WERI-Rb-1 (cell line): ENCODE results near the gene RASIP1.
A peak's percentile ranks its signal among the peaks of the same experiment; 100 is the strongest.

ENCODE experiments used
- DNase-seq: peaks from one replicate; pipeline ENCODE4 v3.0.0-alpha.2; 2020
- H3K27ac ChIP-seq: fragments of 250-450 bp; sonication (Bioruptor Pico); 2 replicates; pipeline ENCODE4 v1.5.1; 2020; ENCODE audit warnings: mild to moderate bottlenecking, moderate library complexity
- H3K27me3 ChIP-seq: fragments of 250-450 bp; sonication (Bioruptor Pico); 2 replicates; pipeline ENCODE4 v1.5.1; 2021; ENCODE audit warnings: mild to moderate bottlenecking, low read depth, moderate library complexity; ENCODE audit not compliant: insufficient read depth, severe bottlenecking
- H3K36me3 ChIP-seq: fragments of 250-450 bp; sonication (Bioruptor Pico); 2 replicates; pipeline ENCODE4 v1.5.1; 2020; ENCODE audit warnings: mild to moderate bottlenecking, moderate library complexity
- H3K4me3 ChIP-seq: 2 replicates; pipeline ENCODE4 v1.5.1; 2011; ENCODE audit warnings: low read depth, mild to moderate bottlenecking, control low read depth, low read length
- H3K9me3 ChIP-seq: fragments of 250-450 bp; sonication (Bioruptor Pico); 2 replicates; pipeline ENCODE4 v1.5.1; 2021; ENCODE audit warnings: mild to moderate bottlenecking, moderate library complexity; ENCODE audit not compliant: severe bottlenecking
- TF ChIP-seq, protein P1 (sequence below): IDR thresholded peaks from 2 replicates; pipeline ENCODE4 v1.5.1; 2011; ENCODE audit warnings: low read depth, mild to moderate bottlenecking, control low read depth, inconsistent platforms, low read length

The RASIP1 gene

DNA sequence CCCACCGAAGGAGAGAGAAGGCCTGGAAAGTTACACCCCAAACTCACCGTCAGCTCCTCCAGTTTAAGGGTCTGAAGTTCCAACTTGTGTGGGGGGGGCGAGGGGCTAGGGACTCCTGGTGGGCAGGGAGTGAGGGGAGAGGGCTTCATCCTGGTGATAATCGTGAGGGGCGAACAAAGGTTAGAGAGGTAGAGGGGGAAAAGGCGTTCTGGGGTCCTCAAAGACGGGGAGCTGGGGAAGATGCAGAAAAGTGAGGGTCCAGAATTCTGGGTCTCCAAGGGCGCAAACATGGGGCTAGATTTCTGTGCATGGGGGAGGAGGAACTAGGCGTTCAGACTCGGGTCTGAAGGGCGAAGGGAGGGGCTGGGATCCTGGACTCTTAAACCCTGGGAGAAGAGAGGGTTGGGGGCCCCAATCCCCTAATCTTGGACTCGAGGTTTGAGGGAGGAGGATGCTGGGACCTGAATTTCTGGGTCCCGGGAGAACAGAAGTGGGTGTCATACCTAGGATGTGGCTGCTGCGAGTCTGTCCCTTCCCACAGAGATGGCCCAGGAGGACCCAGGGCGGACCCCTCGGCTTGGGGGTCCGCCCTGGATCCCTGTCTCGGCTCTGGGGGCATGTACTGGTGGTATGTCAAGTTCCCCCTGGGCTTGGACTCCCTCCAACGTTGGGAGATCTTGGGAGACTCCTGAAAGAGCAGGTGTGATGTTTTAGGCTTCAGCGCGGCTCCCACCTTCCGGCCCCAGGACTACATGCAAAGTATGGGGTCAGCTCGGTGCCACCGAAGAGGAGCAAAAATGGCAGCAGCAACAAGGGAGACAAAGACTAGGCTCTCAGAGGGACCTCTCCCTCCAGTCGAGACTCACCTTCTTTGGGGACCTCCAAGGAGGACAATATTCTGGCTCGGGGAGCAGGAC is 25.4 kb downstream of the RASIP1 start:
- Histone ChIP-seq H3K27me3 (no peaks in the 10 kb centered on the region), H3K27ac (peak overlapping the region; percentile 81), H3K36me3 (no peaks in the 10 kb centered on the region), H3K4me3 (peak overlapping the region; percentile 42), H3K9me3 (no peaks in the 10 kb centered on the region)
- TF ChIP-seq, protein P1, sequence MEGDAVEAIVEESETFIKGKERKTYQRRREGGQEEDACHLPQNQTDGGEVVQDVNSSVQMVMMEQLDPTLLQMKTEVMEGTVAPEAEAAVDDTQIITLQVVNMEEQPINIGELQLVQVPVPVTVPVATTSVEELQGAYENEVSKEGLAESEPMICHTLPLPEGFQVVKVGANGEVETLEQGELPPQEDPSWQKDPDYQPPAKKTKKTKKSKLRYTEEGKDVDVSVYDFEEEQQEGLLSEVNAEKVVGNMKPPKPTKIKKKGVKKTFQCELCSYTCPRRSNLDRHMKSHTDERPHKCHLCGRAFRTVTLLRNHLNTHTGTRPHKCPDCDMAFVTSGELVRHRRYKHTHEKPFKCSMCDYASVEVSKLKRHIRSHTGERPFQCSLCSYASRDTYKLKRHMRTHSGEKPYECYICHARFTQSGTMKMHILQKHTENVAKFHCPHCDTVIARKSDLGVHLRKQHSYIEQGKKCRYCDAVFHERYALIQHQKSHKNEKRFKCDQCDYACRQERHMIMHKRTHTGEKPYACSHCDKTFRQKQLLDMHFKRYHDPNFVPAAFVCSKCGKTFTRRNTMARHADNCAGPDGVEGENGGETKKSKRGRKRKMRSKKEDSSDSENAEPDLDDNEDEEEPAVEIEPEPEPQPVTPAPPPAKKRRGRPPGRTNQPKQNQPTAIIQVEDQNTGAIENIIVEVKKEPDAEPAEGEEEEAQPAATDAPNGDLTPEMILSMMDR: no peak
- DNase-seq: no peak

DNA sequence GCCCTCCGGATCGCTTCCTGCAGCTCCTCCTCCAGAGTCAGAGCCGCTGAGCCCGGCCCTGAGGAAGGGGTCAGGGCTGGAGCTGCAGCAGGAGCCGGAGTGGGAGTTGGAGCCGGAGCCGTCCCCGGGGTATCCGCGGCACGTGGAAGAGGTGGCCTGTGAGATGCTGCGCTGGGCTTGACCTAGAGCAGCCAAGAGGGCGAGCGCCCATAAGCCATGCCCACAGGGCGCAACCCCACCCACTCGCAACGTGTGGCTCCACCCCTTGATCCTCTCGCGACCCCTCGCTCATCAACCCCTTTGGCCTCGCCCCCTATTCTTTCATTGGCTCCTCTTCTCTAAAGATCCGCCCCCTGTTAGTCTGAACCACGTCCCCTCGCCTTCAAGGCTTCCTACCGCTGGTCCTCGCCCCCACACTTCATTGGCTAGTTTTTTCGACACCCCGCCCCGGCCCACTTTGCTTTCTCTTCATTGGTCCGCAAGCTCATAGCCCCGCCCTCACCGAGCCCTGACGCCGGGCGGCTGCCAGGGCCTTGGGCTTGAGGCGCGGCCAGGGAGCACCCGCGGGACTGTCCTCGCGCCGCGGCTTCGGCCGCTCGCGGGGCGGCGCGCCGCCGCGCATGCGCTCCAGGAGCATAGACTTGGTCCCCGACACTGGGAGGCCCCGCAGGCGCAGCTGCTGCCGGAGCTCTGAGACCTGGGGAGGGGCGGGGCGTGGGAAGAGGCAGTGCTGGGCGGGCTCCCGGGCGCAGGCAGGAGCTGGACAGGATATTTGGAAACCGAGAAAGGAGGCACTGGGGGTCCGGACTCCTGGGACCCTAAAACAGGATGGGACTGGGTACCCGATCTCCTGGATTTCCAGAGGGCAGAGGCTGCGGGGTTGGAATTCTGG is 26.3 kb downstream of the RASIP1 start:
- TF ChIP-seq, protein P1: no peak
- peak; percentile 99 for DNase-seq
- H3K9me3 ChIP-seq: no peaks in the 10 kb centered on the region
- H3K27ac ChIP-seq: peak overlapping the region; percentile 81
- no peaks in the 10 kb centered on the region for H3K27me3 ChIP-seq
- no peaks in the 10 kb centered on the region for H3K36me3 ChIP-seq
- peak overlapping the region; percentile 70 for H3K4me3 ChIP-seq

DNA sequence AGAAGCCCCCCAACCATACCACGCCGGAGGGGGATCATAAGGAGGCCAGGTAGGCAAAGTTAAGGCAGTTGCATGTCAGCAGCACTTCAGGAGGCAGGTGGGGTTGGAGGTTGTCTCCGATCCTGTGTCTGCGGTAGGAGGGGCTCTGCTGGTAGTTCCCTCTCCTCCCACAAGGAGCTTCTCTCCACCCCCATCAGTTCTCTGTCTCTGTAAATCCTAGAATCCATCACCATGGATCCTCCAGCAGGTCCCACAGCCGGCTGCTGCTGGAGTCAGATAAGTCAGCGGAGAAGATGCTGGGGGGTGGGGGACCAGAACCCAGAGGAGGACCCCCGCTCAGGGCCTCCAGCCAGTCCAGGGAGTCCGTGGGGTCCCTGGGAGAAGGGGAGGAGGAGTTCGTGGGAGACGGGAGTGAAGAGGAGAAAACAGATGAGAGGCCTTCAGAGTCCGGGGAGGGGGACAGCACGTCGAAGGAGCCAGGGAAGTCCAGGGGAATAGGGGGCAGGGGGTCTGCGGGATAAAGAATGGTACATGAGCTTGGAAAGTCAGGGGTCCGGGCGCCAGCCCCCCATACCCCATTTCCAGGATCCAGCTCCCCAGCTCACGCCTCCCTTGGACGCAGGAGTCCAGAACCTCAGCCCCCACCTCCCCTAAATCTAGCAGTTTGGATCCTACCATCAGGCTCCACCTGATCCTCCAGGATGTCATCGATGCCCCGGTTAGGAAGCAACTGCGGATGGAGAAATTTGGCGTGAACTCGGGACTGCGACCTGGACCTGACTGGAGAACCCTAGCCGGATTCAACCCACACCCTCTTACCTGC is 27.2 kb downstream of the RASIP1 start:
- Histone ChIP-seq H3K27ac (peak overlapping the region; percentile 18; the same call in 1 of the 2 replicates), H3K9me3 (no peaks in the 10 kb centered on the region), H3K27me3 (no peaks in the 10 kb centered on the region), H3K4me3 (peak overlapping the region; percentile 70), H3K36me3 (no peaks in the 10 kb centered on the region)
- peak; percentile 71 for DNase-seq
- TF ChIP-seq, protein P1: no peak; the same call in 1 of the 2 replicates

DNA sequence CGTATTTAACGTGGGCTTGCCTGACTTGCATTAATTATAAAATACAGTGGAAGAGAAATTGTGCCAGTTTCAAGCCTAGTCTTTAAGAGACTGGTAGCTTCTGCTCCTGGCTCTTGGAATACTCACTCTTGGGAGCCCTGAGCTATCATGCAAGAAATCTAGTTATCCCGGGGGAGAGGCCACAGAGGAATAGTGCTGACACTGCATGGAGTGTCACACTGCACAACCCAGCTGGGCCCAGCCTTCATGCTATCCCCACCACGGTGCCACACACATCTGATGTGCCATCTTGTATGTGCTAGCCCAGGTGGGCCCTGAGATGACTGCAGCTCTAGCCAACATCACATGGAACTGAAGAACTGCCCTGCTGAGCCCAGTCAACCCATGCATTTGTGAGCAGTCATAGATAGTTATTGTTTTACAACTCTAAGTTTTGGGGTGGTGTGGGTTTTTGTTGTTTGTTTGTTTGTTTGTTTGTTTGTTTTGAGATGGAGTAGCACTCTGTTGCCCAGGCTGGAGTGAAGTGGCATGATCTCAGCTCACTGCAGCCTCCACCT is 29.2 kb downstream of the RASIP1 start:
- H3K36me3 ChIP-seq: no peaks in the 10 kb centered on the region
- DNase-seq: no peak
- no peaks in the 10 kb centered on the region for H3K27me3 ChIP-seq
- H3K4me3 ChIP-seq: no peak overlapping the region
- TF ChIP-seq, protein P1: no peak
- H3K27ac ChIP-seq: no peak overlapping the region
- no peaks in the 10 kb centered on the region for H3K9me3 ChIP-seq

DNA sequence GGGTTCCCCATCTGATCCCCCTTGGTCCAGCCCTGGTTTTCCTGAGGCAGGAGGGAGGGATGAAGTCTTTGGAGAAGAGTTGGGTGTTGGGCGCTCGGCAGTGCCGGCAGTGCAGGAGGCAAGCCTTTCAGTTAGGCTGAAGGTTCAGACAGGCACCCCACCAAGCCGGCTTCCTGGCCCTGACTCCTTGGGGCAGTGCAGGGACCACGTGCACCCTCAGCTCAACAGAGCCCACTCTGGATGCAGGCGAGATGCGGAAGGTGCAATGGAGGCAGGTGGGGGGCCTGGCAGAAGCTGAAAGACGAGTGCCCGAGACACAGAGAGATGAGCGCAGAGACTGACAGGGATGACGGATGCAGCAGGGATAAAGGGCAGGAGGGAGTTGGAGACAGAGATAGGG is 31.9 kb downstream of the RASIP1 start:
- Histone ChIP-seq H3K4me3 (no peak overlapping the region), H3K27me3 (no peaks in the 10 kb centered on the region), H3K9me3 (no peaks in the 10 kb centered on the region), H3K27ac (no peak overlapping the region), H3K36me3 (no peaks in the 10 kb centered on the region)
- no peak for DNase-seq
- TF ChIP-seq, protein P1: no peak
